HG03280 (cell line): ENCODE measurements around the gene GPER1.
A peak's percentile ranks its signal among the peaks of the same experiment; 100 is the strongest.
"Not testable (repeated sequence)": the region's sequence is repeated elsewhere in the genome, so short reads cannot be mapped to it uniquely, and the experiment has no call there.

Experiments used
- ATAC-seq: cut with Tn5 transposase; IDR thresholded peaks from one replicate; pipeline ENCODE4 v1.9.1; 2021; ENCODE audit warnings: mild to moderate bottlenecking, moderate library complexity; ENCODE audit not compliant: unreplicated experiment

The GPER1 gene

DNA sequence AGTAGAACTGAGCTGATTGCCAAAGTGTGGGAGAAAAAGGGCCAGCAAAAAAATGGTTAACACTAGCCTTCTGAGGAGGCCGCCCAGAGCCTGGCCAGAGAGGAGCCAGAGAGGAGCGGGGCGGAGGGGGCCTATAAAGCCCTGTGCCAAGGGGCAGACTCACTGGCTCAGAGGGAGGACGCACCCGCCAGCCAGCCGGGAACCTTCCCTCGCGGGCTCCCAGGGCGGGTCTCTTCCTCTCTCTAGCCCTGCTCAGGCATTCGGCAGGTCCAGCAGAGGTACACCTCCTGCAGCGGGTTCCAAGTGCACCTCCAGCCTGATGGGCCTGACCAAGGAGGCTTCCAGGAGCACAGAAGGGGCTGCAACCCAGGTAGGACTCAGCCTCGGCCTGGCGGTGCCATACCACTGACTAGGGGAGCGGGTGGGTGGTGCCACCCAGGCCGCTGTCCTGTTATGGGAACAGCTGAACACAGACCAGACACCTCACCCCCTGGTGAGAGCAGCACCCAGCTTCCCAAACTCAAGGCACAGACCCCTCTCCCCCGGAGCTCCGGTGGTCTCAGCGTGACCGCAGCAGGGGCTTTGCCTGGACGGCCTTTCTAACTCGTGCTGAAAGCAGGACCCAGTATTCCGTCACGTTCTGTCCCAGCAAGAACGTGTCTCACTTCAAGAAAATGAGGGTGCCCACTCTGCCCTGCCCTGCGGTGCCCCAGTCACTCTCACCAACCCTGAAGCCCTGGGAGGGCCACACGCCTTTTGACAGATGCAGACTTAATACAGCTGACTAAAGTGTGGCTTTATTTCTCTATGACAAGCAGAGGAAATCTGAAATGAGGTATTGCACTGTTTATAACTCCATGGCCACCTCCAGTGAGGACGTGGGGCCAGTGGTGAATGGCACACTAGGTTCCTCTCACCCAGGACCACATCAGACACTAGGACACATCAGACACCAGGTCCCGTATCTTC, at the start of gene GPER1:
Gene GPER1 (plus strand): TSS at position 162 of the 969 bp plus-strand sequence. CDS start 3,616 bp downstream, outside the sequence.
- ATAC-seq, result no peak

GRCh38 chr7:1040233-1040632, 47.7 kb upstream of the GPER1 start:
- ATAC-seq, result not testable (repeated sequence)

GRCh38 chr7:1040790-1041189, 47.1 kb upstream of the GPER1 start:
- ATAC-seq, result no peak

DNA sequence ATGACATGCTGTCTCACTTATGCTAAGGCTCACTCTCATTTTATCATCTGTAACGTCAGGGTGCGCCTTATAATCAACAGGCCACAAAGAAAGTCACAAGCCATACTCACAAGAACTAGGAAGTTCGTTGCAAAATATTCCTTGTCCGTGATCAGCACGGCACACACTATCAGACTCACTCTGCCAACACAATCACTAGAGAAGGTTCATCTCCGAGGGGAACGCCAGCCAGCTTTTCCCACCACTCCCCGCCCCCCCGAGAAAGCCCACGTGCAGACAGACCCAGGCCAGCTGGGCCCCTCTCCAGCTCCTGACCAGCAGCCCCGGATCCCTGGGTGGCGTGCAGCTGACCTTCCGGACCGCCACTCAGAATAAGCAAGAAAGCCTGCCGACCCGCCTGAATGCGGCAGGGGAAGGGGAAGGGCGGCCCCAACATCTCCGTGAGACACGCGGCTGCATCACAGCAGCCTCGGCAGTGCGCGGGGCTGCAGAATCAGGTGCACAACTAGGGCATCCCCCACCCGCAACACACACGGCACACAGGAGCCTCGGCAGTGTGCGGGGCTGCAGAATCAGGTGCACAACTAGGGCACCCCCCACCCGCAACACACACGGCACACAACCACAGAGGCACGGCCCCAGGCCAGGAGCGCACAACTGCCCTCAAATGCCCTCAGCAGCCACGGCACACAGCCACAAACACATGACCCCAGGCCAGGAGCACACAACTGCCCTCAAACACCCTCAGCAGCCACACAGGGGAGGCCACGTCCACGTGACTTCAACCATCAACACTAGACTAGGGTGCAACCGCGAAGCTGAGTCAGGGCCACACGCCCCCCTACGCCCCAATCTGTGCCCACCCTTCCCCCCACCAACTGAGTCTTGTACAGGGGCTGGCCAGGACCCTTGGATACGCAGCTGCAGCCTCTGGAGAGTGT, 46.1 kb upstream of the GPER1 start:
- no peak for ATAC-seq

- no peak for ATAC-seq
These were observed 45.5 kb upstream of the GPER1 start for GRCh38 chr7:1042492-1042833.

DNA sequence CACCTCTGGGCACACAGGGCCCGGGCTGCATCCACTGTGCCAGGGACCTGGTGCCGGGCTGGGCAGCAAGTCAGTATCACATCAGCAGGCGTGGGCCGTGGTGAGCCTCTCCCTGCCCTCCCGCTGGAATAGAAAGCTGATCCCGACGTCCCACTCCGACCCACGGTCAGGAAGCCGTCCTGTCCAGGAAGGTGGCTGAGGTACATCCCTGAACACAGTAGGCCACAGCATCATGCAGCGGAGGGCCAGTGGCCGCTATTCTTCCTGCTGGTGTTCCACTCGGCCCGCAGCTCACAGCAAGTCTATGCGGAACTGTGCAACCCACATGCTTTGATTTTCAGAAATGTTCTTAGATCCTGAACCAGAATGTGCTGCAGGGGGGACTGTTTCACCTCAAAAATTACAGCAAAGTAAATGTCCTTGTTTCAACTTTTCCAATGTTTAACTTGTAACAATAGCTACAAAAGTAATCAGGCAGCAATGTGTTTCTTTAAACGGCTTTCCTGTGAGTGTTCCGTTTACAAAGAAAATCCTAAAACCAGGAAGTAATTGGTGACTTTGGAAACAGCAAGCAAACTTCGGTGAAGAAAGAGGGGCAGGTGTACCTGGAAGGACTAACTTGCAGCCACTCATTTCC, 44.2 kb upstream of the GPER1 start:
- ATAC-seq, result no peak

DNA sequence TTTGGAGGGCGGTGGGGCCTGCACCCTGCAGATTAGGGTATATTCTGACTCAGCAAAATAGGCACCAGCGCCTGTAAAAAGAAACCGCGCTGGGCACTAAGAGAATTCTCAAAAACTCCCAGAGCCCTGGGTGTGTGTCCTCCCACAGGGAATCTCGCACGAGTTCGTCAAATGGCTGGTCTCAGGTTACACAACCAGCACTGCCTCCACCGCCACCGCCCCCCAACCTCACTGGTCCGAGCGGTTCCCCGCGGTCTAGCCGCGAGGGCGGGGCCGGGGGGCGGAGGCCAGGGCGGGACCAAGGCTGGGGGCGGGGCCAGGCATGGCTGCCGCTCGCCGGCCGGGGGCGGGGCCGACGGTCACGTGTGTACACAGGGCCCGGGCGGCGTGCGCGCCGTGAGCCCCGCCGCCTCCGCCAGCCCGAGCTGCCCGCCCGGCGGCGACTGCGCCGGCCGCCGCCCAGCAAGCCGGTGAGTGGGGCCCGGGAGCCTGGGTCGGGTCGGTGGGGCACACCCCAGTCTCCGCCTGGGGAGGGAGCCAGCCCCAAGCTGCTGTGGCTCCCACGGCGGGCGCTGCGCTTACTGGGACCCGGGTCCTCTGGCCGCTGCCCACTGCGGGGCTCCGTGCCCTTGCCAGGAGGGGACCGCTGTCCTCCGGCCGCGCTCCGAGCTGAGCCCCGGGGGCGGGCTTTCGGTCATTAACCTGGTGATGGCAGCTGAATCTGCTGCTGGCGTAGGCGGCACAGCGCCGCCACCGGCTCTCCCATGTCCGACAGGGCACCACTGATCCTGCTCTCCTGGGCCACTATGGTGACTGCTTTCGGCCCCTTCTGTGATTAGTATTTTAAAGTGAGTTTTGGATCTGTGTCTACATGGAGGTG, 43.5 kb upstream of the GPER1 start, which contains the start of gene GPR146:
Gene GPR146 (plus strand): TSS at position 358 of the 880 bp plus-strand sequence. CDS start 12,970 bp downstream, outside the sequence.
- peak; percentile 90 for ATAC-seq

DNA sequence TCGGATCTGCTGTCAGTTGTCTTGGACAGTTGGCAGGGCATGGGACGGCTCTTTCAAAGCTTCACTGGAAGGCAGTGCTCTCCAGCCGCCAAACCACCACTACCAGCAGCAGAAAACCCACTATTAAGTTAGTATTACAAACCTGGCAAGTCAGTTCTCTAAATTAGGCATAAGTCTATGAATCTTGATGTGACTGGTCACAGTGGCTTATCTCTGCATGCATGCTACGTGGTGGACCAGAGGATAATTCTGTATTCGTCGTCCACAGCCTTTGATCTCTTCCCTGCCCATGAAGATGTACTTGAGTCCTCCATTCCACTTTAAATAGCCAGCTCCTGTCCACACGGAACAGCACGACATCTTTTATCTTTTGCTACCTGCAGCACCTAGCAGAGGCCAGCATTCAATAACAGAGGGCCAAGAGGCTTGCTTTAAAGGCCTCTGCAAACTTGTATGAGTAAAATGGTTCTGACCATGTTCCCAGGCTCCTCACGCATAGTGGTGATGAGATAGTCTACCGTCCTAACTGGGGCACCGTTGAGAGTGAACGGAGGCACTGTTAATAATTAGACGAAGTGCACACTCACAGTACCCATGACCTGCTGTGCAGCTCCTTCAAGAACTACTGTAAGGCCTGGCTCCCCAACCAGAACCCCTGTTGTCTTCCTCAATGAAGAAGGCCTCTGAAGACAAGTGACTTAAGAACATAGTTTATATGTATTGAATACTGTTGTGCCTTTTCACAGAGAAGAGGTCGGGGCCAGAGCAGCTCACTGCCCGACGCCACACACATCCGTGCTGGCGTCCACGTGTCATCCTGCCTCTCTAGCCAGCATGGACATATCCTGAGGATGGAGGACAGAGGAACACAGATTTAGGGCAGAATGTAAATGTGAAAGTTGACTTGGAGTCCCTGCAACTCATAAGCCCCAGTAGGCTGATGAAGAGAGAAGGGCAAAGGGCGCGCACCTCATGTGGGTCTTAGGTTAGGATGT, 42.5 kb upstream of the GPER1 start:
- no peak for ATAC-seq

DNA sequence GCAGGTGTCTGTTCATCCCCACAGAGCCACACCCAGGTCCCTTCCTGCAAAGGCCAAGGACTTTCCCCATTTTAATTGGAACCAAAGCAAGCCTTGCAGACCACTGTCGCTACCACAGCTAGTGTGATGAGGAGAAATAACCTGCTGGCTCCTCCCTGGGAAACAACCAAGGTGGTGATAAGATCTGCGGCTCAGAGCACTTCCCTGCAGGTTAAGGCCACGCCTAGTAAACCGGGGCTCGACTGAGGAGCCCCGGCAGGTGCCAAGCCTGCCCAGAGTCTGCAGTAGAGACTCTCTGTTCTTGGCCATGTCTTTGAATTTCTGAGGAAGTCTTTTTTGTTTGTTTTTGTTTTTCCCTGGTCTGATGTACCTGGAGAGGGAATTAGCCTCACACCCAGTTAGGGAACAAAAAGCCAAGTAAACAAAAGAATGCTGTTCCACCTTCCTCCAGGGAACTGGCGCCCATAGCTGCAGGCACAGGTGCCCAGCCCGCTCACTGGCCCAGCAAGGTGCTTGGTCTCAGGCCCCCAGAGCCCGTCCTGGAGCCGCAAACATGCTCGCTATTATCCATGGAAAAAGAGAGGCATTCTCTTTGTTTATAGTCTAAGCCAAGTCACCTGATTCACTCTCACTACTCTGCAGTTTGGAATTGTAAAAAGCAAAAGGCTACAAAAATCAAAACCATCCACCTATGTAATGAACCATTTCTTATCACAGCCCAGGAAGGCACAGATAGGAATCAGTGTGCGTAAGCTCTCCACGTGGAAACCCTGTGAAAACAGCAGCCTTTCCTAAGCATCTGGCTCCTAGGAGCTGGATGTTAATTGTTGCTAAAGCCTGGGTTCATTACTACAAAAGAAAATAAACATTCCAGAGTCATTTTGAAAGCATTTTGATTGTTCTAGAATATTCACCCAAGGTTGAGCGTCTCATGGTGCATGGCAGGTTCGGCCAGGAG, 40.9 kb upstream of the GPER1 start:
- ATAC-seq, result no peak

DNA sequence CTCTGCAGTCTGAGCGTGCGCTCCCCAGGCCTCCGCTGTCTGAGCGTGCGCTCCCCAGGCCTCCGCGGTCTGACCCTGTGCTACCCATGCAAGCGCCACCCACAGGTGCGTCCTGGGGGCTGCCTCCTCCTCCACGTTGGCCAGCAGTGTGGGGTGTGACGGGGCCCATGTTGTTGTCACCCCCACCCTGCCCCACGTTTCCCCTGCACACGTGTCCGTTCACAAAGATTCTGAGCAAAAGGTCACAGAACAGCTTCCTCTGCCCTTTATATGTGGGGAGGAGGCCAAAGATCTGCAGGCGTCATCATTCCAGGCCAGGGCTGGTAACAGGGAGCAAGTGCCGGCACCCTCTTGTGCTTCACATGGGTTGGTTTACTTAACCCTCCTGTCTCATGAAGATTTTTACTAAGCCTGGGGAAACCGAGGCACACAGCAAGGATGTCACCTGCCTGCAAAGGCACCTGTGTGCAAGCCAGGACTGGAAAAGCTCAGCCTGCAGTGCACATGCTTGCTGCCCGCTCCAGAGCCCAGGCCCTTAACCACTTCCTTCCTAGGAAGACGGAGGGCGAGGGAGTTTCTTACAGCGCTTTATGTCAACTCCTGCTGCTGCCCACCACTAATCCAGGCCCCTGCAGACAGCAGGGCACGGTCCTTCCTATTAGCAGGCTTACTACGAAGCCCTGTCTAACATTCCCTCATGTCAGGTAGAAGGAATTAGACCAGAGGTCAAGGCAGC, 38.7 kb upstream of the GPER1 start:
- ATAC-seq, result no peak

- no peak for ATAC-seq
These were observed 38.1 kb upstream of the GPER1 start for GRCh38 chr7:1049801-1050200.

DNA sequence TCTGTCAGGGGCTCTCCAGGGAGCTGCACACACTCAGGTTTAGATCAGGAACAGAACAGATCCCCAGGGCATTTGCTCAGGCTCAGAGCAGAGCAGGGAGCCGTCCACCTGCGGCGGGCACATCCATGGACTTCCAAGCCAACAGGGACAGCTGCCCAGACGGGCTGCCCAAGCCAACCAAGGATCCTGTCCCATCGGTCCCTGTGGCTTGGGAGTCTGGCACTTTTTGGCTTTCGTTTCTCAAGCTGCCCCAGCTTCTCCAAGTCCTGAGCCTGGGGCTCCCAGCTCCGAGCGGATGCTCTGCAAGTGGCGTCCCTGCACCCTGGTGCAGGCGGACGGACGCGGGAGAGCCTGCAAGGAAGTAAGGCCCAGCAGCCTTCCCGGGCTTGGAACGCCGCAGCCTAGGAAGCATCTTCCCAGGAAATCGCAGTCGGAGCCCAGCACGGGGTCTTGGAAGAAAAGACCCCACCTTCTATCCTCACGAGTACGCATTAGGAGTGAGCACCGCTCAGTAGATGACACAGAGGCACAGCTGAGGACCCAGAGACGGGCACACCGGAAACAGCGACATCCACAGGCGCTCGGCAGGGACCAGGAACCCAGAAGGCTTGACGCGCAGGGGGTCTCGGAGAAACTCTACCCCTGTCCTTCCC, 37.5 kb upstream of the GPER1 start:
- no peak for ATAC-seq

GRCh38 chr7:1050956-1051690, 36.8 kb upstream of the GPER1 start:
- no peak for ATAC-seq

- ATAC-seq, result no peak
These were observed 35.7 kb upstream of the GPER1 start for GRCh38 chr7:1052031-1052818.

DNA sequence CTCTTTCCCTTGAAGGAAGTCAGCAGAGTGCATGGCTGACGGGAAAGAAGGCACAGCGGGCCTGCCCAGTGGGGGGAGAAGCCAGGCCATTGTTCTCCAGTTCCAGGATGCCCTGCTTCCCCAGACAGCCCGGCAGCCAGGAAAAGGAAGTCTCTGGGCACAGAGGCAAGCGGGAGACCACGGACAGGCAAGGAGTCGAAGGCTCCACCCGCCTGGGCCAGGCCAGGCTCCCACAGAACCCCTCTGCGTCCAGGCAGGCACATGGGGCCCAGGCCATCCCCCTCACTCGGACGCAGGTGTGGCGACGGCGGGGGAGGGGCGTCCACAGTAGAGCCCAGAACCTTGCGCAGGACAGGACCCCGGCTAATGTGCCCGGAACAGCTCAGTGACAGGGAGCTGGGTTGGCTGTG, 34.9 kb upstream of the GPER1 start:
- ATAC-seq, result no peak
